SK-N-MC (cell line): ENCODE data around the gene SH3GL3.
A peak's percentile ranks its signal among the peaks of the same experiment; 100 is the strongest.

Experiments
- DNase-seq: peaks from one replicate; pipeline ENCODE4 v3.0.0-alpha.2; 2011; ENCODE audit warnings: low read depth, low spot score
- H3K27ac ChIP-seq: fragments of 200-600 bp; sonication (generic); 2 replicates; pipeline ENCODE4 v1.5.1; 2016; ENCODE audit warnings: mixed run types
- H3K36me3 ChIP-seq: fragments of 200-600 bp; sonication (generic); 2 replicates; pipeline ENCODE4 v1.6.1; 2017; ENCODE audit warnings: antibody characterized with exemption, low read length, mixed read lengths; ENCODE audit not compliant: insufficient read depth
- H3K4me3 ChIP-seq: fragments of 200-600 bp; sonication (generic); 2 replicates; pipeline ENCODE4 v1.5.1; 2016
- H3K9ac ChIP-seq: fragments of 200-600 bp; sonication (generic); 2 replicates; pipeline ENCODE4 v1.8.0; 2017; ENCODE audit warnings: mixed run types, mixed read lengths; ENCODE audit not compliant: insufficient read length
- H3K9me3 ChIP-seq: fragments of 200-600 bp; sonication (generic); 2 replicates; pipeline ENCODE4 v1.6.1; 2017; ENCODE audit warnings: low read depth, mild to moderate bottlenecking, antibody characterized with exemption, low read length, moderate library complexity, mixed read lengths
- EZH2 ChIP-seq: fragments of 200-600 bp; sonication (generic); IDR thresholded peaks from one replicate; pipeline ENCODE4 v1.6.1; 2017; ENCODE audit warnings: antibody characterized with exemption
- FOXP2 ChIP-seq: optimal IDR thresholded peaks from 2 replicates; pipeline ENCODE3; 2011; ENCODE audit warnings: mild to moderate bottlenecking, moderate library complexity; ENCODE audit not compliant: insufficient read depth; ENCODE audit errors: extremely low read length, control extremely low read depth
- POLR2AphosphoS5 ChIP-seq: IDR thresholded peaks from 2 replicates; pipeline ENCODE4 v1.6.1; 2012; ENCODE audit warnings: mild to moderate bottlenecking, low read depth, low read length, borderline replicate concordance

Gene SH3GL3

DNA sequence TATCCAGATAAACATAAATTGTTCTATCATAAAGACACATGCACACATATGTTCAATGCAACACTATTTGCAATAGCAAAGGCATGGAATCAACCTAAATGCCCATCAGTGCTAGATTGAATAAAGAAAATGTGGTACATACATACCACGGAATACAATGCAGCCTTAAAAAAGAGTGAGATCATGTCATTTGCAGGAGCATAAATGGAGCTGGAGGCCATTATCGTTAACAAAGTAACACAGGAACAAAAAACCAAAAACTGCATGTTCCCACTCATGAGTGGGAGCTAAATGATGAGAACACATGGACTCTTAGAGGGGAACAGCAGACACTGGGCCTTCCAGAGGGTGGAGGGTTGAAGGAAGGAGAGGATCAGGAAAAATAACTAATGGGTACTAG, 79.2 kb downstream of the SH3GL3 start:
- peaks cover 3% of the 10 kb centered on the region; the same call in 1 of the 2 replicates for H3K9me3 ChIP-seq
- no peaks in the 10 kb centered on the region for H3K36me3 ChIP-seq
- H3K4me3 ChIP-seq: no peak overlapping the region
- no peak overlapping the region for H3K27ac ChIP-seq
- no peak for DNase-seq
- TF ChIP-seq FOXP2: no peak
- no peak for TF ChIP-seq POLR2AphosphoS5
- TF ChIP-seq EZH2: no peak
- H3K9ac ChIP-seq: no peak overlapping the region

DNA sequence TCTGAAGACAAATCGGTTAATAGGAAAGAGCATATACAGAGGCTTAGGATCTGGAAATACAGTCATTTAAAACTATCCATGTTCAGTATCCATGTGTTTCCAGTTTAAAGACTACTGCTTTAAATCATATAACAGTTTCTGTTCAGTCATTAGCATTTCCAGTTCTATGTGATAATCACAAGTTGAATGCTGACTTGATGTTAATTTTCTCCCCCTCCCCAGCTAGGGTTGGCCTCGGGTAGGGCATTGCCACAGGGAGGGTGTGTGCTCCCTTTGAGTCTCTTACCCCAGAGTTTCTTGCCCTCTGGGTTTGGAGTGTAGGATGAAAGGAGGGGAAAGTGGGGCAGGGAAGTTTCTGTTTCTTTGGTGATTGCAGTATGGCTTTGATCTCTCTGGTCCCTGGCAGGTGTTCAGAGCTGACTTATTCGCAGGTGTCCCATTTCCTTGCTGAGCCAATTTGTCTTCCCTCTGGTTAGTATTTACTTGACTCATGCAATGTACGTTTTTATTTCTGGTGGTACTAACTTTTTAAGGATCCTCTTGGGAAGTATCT, 86.3 kb downstream of the SH3GL3 start:
- TF ChIP-seq POLR2AphosphoS5: no peak
- TF ChIP-seq FOXP2: no peak
- TF ChIP-seq EZH2: no peak
- DNase-seq: no peak
- Histone ChIP-seq H3K9me3 (no peaks in the 10 kb centered on the region), H3K9ac (no peak overlapping the region), H3K36me3 (no peaks in the 10 kb centered on the region), H3K27ac (0 out of 2 replicates have a peak overlapping the region, but pooled peaks have one; percentile 22), H3K4me3 (no peak overlapping the region)

DNA sequence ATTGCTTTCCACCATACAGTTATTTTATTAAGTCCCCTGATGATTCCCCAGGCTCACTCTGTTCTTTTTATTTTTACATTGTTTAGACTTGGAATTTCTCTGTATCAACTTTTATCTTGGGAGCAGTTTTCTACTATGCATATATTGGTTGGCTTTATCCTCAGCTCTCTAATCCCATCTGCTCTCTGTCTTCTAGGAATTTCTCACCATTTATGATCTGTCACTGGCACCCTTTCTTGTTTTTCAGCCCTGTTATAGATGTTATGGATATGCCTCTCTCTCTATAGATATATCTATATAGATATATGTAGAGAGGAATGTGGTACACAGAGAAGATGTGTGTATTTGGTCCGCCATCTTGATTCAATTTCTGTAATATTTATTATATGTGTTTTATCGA, 90.5 kb downstream of the SH3GL3 start:
- Histone ChIP-seq H3K4me3 (no peak overlapping the region), H3K9ac (no peak overlapping the region), H3K36me3 (peaks cover 7% of the 10 kb centered on the region; the same call in 1 of the 2 replicates), H3K27ac (peak overlapping the region; percentile 15), H3K9me3 (no peaks in the 10 kb centered on the region)
- no peak for DNase-seq
- no peak for TF ChIP-seq POLR2AphosphoS5
- no peak for TF ChIP-seq FOXP2
- TF ChIP-seq EZH2: no peak

DNA sequence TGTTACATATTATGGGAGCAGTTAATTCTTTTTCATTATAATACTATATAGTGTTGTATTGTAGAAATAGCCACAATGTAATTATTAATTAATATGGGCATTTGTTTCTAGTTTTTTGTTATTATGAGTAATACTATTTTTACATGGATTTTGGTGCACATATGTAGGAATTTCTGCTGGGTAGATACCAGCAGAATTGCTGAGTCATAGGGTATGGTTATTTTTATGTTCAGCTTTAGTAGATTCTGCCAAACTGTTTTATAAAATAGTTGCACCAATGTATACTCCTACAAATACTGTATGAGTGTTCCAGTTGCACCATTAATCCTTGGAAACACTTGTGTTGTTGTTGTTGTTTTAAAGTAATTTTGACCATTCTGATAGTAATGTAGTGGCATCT, 91.5 kb downstream of the SH3GL3 start:
- no peak for DNase-seq
- TF ChIP-seq FOXP2 (no peak), POLR2AphosphoS5 (no peak), EZH2 (no peak)
- Histone ChIP-seq H3K4me3 (no peak overlapping the region), H3K9me3 (no peaks in the 10 kb centered on the region), H3K27ac (peak overlapping the region; percentile 69), H3K9ac (no peak overlapping the region), H3K36me3 (peaks cover 7% of the 10 kb centered on the region; the same call in 1 of the 2 replicates)

DNA sequence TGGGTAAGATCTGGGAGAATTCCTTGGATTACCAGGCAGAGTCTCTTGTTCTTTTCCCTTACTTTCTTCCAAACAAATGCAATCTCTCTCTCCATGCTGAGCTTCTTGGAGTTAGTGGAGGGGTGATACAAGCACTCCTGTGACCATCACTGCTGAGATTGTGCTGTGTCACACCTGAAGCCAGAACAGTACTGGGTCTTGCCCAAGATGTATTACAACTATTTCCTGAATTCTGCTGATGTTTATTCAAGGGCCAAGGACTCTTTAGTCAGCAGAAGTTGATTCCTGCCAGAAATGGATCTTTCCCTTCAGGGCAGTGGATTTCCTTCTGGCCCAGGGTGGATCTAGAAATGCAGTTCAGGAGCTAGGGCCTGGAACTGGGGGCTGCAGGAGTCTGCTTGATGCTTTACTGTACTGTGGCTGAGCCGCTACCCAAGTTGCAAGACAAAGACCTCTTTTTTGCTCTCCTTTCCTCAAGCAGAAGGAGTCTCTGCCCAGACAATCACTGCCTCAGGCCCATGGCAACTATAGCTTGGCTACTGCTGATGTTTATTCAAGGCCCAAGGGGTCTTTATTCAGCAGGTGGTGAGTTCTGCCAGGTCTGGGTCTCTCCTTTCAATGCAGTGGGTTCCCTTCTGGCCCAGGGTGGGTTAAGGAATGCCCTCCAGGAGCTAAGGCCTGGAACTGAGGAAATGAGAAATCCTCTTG, 98.8 kb downstream of the SH3GL3 start:
- no peak for DNase-seq
- no peaks in the 10 kb centered on the region for H3K36me3 ChIP-seq
- H3K9me3 ChIP-seq: no peaks in the 10 kb centered on the region
- no peak for TF ChIP-seq POLR2AphosphoS5
- TF ChIP-seq FOXP2: no peak
- H3K9ac ChIP-seq: no peak overlapping the region
- H3K27ac ChIP-seq: peak overlapping the region; percentile 49; the same call in 1 of the 2 replicates
- no peak overlapping the region for H3K4me3 ChIP-seq

DNA sequence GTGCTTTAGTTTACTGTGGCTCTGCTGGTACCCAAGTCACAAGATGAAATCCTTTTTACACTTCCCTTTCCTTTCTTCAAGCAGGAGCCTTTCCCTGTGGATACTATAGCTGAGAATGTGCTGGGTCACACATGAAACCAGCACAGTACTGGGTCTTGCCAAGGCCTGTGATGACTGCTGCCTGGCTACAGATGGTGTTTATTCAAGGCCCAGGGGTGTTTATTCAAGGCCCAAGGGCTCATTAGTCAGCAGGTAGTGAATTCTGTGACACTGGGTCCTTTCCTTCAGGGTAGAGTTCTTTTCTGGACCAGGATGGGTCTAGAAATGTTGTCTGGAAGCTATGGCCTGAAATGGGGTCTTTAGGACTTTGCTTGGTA, 99.4 kb downstream of the SH3GL3 start:
- Histone ChIP-seq H3K9ac (no peak overlapping the region), H3K27ac (0 out of 2 replicates have a peak overlapping the region, but pooled peaks have one; percentile 49), H3K4me3 (no peak overlapping the region), H3K9me3 (no peaks in the 10 kb centered on the region), H3K36me3 (no peaks in the 10 kb centered on the region)
- no peak for DNase-seq
- TF ChIP-seq FOXP2 (no peak), EZH2 (no peak), POLR2AphosphoS5 (no peak)

DNA sequence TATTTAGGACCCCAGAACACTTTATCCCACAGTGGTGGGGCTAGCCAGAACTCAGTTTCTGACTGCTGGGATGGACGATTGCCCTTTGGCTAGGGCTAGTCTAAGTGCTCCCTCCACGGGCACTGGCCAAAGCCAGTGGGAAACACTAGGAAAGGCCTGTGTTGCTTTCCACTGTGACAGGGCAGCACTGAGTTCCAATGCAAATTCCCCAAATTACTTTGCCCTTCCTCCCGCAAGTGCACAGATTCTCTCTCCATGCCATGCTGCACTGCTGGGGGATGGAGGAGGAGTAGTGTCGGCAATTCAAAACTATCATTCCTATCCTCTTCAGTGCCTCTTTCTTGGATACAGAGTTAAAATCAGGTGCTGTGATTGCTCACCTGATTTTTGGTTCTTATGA, 100.0 kb downstream of the SH3GL3 start:
- DNase-seq: no peak
- Histone ChIP-seq H3K9ac (no peak overlapping the region), H3K9me3 (no peaks in the 10 kb centered on the region), H3K27ac (no peak overlapping the region), H3K36me3 (no peaks in the 10 kb centered on the region), H3K4me3 (no peak overlapping the region)
- TF ChIP-seq EZH2: no peak
- TF ChIP-seq FOXP2: no peak
- no peak for TF ChIP-seq POLR2AphosphoS5

DNA sequence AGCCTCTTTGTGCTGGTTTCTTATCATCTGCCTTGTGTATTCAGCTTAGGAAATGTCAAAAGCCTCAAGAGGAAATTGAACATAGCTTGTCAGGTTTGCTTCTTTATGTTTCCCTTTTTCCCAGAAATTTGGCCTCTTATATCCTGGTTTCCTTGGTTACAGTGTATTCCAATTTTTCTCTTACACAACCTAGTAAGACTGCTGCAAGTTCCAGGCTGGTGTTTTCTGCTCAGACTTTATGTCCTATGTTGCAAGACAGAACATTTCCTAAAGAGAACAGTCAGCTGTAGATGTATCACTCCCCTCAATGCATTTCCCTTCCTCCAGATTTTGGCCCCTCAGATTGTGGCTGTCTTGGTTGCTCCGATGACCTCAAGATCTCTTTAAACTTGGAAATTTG, 102.5 kb downstream of the SH3GL3 start:
- TF ChIP-seq EZH2: no peak
- no peak for TF ChIP-seq FOXP2
- no peak for TF ChIP-seq POLR2AphosphoS5

DNA sequence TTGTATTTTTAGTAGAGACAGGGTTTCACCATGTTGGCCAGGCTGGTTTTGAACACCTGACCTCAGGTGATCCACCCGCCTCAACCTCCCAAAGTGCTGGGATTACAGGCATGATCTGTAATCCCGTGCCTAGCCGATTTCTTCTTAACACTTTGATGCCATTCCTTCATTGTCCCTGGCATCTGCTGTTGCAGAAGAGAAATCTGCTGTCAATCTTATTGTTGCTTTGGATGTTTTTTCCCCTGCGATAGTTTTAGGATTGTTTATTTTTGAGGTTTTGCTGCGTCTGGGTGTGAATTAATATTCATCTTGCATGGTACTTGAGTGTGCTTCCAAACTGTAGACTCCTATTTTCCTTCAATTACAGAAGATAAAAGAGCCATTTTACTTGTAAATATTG, 107.4 kb downstream of the SH3GL3 start:
- no peaks in the 10 kb centered on the region for H3K9me3 ChIP-seq
- no peaks in the 10 kb centered on the region for H3K36me3 ChIP-seq
- no peak for DNase-seq
- H3K27ac ChIP-seq: no peak overlapping the region
- no peak overlapping the region for H3K9ac ChIP-seq
- TF ChIP-seq EZH2 (no peak), POLR2AphosphoS5 (no peak), FOXP2 (no peak)
- H3K4me3 ChIP-seq: no peak overlapping the region

More for the DNA sequence above, 102.5 kb downstream of the SH3GL3 start:
- no peak for DNase-seq
- no peak overlapping the region for H3K4me3 ChIP-seq
- H3K9ac ChIP-seq: no peak overlapping the region
- no peaks in the 10 kb centered on the region for H3K9me3 ChIP-seq
- no peak overlapping the region for H3K27ac ChIP-seq
- no peaks in the 10 kb centered on the region for H3K36me3 ChIP-seq
